ENCODE results near the gene ZMYM2. TPM values are rescaled to one million over a fixed set of nuclear protein-coding genes. Genes with fewer than 3 reads are reported as not detected.

ZMYM2 gene
- total RNA-seq, 3 donors from 2014 or later: 58.9 to 85.1 (median 70.3) TPM

DNA sequence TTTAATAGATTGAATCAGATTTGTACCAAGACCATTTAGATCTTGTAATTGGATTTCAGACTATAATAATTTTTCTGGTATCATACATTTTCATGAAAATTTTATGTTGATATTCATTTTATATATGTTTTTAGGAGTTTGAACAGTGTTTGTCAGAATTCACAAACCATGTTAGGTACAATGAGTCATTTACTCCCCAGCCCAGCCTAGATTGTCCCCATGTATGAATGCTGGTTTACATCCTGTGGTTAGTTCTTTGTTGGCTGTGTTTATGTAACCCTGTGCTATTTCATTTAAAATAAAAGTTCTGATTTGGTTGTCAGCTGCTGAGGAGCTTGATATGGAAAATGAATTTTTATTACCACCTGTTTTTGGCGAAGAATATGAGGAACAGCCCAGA, 105.6 kb downstream of the ZMYM2 start:
- Histone ChIP-seq H3K4me3 (no peak overlapping the region), H3K9me3 (no peaks in the 10 kb centered on the region), H3K36me3 (ENCODE audit: low read depth) (peaks cover 15% of the 10 kb centered on the region), H3K4me1 (ENCODE audit: low read depth) (no peaks in the 10 kb centered on the region)
- DNase-seq: no peak
- intact Hi-C loops (cut with DNase I, micrococcal nuclease): no loop called here
- TF ChIP-seq, protein P1, sequence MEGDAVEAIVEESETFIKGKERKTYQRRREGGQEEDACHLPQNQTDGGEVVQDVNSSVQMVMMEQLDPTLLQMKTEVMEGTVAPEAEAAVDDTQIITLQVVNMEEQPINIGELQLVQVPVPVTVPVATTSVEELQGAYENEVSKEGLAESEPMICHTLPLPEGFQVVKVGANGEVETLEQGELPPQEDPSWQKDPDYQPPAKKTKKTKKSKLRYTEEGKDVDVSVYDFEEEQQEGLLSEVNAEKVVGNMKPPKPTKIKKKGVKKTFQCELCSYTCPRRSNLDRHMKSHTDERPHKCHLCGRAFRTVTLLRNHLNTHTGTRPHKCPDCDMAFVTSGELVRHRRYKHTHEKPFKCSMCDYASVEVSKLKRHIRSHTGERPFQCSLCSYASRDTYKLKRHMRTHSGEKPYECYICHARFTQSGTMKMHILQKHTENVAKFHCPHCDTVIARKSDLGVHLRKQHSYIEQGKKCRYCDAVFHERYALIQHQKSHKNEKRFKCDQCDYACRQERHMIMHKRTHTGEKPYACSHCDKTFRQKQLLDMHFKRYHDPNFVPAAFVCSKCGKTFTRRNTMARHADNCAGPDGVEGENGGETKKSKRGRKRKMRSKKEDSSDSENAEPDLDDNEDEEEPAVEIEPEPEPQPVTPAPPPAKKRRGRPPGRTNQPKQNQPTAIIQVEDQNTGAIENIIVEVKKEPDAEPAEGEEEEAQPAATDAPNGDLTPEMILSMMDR (IDR thresholded peaks at IDR 0.05): no peak
- no peak for ATAC-seq

DNA sequence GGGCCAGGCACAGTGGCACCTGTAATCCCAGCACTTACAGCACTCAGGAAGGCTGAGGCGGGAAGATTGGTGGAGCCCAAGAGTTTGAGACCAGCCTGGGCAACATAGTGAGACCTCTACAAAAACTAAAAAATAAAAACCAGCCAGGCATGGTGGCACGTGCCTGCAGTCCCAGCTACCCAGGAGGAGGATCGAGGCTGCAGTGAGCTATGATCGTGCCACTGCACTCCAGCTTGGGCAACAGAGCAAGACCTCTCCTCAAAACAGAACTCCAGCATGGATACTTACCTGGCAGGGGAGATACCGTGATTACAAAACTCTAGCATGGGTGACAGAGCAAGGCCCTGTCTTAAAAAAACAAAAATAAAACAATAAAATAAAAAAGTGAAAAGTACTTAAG, 107.0 kb downstream of the ZMYM2 start:
- H3K4me3 ChIP-seq: no peak overlapping the region
- peaks cover 13% of the 10 kb centered on the region for H3K36me3 ChIP-seq (ENCODE audit: low read depth)
- no peaks in the 10 kb centered on the region for H3K4me1 ChIP-seq (ENCODE audit: low read depth)
- no peaks in the 10 kb centered on the region for H3K9me3 ChIP-seq
- intact Hi-C loops (cut with DNase I, micrococcal nuclease): no loop called here
- TF ChIP-seq, protein P1 (IDR thresholded peaks at IDR 0.05): no peak
- no peak for DNase-seq
- ATAC-seq: no peak

DNA sequence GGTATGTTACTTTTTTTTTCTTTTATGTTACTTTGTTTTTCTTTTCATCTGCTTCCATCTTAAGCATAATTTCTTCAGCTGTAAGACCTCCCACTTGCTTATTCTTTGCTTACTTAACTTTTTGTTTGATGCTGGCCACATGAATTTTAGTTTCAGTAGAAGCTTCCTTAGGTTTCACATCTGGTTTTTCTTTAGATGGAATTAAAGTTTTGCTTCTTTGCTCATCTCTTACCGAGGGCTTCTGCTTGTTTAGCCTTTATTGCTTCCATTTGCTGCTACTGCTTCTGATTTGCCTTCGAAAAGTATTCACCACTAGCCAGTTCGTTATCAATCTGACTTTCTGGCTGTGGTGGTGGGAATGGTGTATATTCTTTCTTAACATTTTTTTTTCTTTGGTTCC, 111.4 kb downstream of the ZMYM2 start:
- Histone ChIP-seq H3K36me3 (ENCODE audit: low read depth) (peaks cover 14% of the 10 kb centered on the region), H3K4me1 (ENCODE audit: low read depth) (no peaks in the 10 kb centered on the region), H3K9me3 (no peaks in the 10 kb centered on the region), H3K4me3 (no peak overlapping the region)
- DNase-seq (no peak), ATAC-seq (no peak)
- intact Hi-C loops (cut with DNase I, micrococcal nuclease): no loop called here
- TF ChIP-seq, protein P1 (IDR thresholded peaks at IDR 0.05): no peak

DNA sequence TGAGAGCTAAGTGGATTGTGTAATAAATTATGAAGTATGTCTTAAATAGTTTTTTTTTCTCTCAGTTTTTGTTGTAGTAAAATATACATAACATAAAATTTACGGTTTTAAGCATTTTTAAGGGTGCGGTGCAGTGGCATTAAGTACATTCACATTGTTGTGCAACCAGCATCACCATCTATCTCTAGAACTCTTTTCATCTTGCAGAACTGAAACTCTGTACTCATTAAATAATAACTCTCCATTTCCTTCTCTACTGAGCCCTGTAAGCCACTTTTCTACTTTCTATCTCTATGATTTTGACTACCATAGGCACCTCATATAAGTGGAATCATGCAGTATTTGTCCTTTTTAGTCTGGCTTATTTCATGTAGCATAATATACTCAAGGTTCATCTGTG, 115.2 kb downstream of the ZMYM2 start:
- Histone ChIP-seq H3K4me1 (ENCODE audit: low read depth) (no peaks in the 10 kb centered on the region), H3K9me3 (no peaks in the 10 kb centered on the region), H3K36me3 (ENCODE audit: low read depth) (peaks cover 5% of the 10 kb centered on the region), H3K4me3 (no peak overlapping the region)
- intact Hi-C loops (cut with DNase I, micrococcal nuclease): no loop called here
- TF ChIP-seq, protein P1 (IDR thresholded peaks at IDR 0.05): no peak
- DNase-seq (no peak), ATAC-seq (no peak)

DNA sequence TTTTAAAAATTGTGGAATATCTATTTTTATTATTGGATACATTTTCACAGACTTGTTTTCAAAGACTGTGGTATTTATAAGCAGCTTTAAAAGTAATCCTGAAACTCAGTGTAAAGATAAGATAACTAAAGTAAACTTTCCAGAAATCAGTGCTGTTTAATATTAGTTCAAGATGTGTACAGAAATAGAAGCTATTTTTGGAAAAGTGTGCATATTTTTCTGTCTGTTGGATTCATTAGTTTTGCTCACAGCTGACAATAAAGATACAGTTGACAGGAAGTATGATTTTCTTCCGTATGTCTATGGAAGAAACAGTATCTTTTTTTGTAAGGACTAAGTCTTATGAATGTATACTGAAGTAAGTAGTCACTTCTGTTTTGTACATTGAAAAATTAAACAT, 116.4 kb downstream of the ZMYM2 start:
- peaks cover 5% of the 10 kb centered on the region for H3K36me3 ChIP-seq (ENCODE audit: low read depth)
- TF ChIP-seq, protein P1 (IDR thresholded peaks at IDR 0.05): no peak
- no peak for ATAC-seq

DNA sequence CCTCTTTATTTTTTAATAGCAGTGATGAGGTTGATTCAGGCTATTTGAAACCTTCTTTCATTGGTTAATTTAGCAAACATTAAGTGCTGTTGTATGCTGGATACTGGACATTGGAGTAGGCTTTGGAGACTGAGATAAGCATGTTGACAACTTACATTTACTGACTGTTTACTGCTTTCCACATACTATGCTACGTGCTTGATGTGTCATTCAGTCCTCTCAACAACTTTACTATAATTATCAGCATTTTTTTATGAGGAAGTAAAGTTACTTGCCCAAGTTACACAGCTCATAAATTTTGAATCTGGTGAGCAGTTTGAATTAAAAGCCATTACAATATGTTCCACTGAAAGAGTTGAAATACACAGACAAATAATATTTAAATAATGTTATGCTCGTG, 118.6 kb downstream of the ZMYM2 start:
- no peaks in the 10 kb centered on the region for H3K4me1 ChIP-seq (ENCODE audit: low read depth)
- TF ChIP-seq, protein P1 (IDR thresholded peaks at IDR 0.05): no peak
- no peaks in the 10 kb centered on the region for H3K9me3 ChIP-seq
- intact Hi-C loops (cut with DNase I, micrococcal nuclease): no loop called here
- ATAC-seq: no peak
- no peaks in the 10 kb centered on the region for H3K36me3 ChIP-seq (ENCODE audit: low read depth)
- DNase-seq: no peak
- no peak overlapping the region for H3K4me3 ChIP-seq

More for the DNA sequence above, 116.4 kb downstream of the ZMYM2 start:
- H3K9me3 ChIP-seq: no peaks in the 10 kb centered on the region
- intact Hi-C loops (cut with DNase I, micrococcal nuclease): no loop called here
- H3K4me3 ChIP-seq: no peak overlapping the region
- no peaks in the 10 kb centered on the region for H3K4me1 ChIP-seq (ENCODE audit: low read depth)
- DNase-seq: no peak
